Peyer's patch (tissue), 4 donors: Measurements from ENCODE around the gene CREB3L1. TPM values are rescaled to one million over a fixed set of nuclear protein-coding genes. Genes with fewer than 3 reads are reported as not detected.

Experiments used
- DNase-seq, 3 donors: peaks; one replicate each; pipeline ENCODE4 v3.0.0-alpha.2; 2017 to 2019
- H3K27ac ChIP-seq, 4 donors: fragments of 200-600 bp; sonication (generic); one replicate each; pipeline ENCODE4 v1.5.1; 2016 to 2019
- H3K27me3 ChIP-seq, 2 donors: fragments of 200-600 bp; sonication (generic); one replicate each; pipeline ENCODE4 v1.5.1; 2019
- H3K36me3 ChIP-seq, 3 donors: fragments of 200-600 bp; sonication (generic); one replicate each; pipeline ENCODE4 v1.5.1; 2016 to 2019
- H3K4me1 ChIP-seq, 4 donors: fragments of 200-600 bp; sonication (generic); one replicate each; pipeline ENCODE4 v1.5.1; 2016 to 2019
- H3K4me3 ChIP-seq, 4 donors: fragments of 200-600 bp; sonication (generic); 1 replicate in 3 of 4; 2 replicates in 1 of 4; pipeline ENCODE4 v1.5.1; 2016 to 2019; ENCODE audit warnings: mild to moderate bottlenecking in 1 of 4
- H3K9me3 ChIP-seq, 4 donors: fragments of 200-600 bp; sonication (generic); one replicate each; pipeline ENCODE4 v1.5.1; 2016 to 2019; ENCODE audit warnings: mild to moderate bottlenecking in 1 of 4
- CTCF ChIP-seq, 6 experiments: fragments of 450-650 bp in 4 of 6; fragments of 200-600 bp in 2 of 6; sonication (generic) in 1 of 6; IDR thresholded peaks; one replicate each; pipeline ENCODE4 v1.5.1; 2017 to 2019; ENCODE audit warnings: antibody characterized with exemption in 6 of 6, mild to moderate bottlenecking in 3 of 6, moderate library complexity in 1 of 6
- POLR2A ChIP-seq, 2 donors: fragments of 450-650 bp; IDR thresholded peaks; one replicate each; pipeline ENCODE4 v1.5.1; 2017; ENCODE audit warnings: antibody characterized with exemption in 2 of 2, mild to moderate bottlenecking in 2 of 2, moderate library complexity in 2 of 2
- total RNA-seq, 4 donors: library from RNA; depleted of rRNA; stranded (reverse); fragments of >200 nt; gene quantifications; one replicate each; pipeline ENCODE4 v1.1.0, GENCODE V29; 2016

The CREB3L1 gene
- total RNA-seq, 4 donors from 2014 or later = 13.2 to 50.6 (median 30.3) TPM

DNA sequence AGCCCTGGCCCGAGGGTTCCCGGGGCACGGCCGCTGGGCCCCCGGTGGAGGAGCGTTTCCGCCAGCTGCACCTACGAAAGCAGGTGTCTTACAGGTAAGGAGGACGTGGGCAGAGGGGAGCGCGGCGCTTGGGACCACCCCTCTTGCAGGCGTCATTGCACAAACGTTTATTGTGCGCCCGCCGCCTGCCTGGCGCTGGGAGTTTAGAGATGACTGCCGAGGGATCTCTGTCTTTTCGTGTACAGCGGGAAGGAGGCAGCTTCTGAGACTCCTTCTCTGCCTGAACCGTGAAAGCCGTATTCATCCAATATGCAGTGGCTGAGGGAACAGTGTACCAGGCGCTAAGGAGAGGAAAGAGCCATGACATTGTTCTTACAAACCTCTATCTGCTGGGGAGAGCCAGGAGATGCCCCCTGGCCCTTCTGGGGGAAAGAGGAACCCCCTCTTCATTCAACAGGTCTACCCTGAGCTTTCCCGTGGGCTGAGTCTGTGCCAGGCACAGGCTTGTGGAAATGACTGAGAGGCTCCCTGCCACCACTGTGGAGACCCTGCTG is 56.0 kb downstream of the CREB3L1 start:
- TF ChIP-seq POLR2A (IDR thresholded peaks at IDR 0.05) = no peak
- TF ChIP-seq CTCF (IDR thresholded peaks at IDR 0.05) = no peak
- H3K36me3 ChIP-seq = no peaks in the 10 kb centered on the region
- peaks cover 4 to 16% (median 11%) of the 10 kb centered on the region in 4 donors for H3K4me1 ChIP-seq
- no peaks in the 10 kb centered on the region for H3K9me3 ChIP-seq
- DNase-seq = no peak
- peak overlapping the region; percentile 27 to 56 (median 52) for H3K4me3 ChIP-seq
- peak overlapping the region in 1 of 4 donors; percentile 49 for H3K27ac ChIP-seq
- H3K27me3 ChIP-seq = peaks cover 0 to 19% of the 10 kb centered on the region in 2 donors

DNA sequence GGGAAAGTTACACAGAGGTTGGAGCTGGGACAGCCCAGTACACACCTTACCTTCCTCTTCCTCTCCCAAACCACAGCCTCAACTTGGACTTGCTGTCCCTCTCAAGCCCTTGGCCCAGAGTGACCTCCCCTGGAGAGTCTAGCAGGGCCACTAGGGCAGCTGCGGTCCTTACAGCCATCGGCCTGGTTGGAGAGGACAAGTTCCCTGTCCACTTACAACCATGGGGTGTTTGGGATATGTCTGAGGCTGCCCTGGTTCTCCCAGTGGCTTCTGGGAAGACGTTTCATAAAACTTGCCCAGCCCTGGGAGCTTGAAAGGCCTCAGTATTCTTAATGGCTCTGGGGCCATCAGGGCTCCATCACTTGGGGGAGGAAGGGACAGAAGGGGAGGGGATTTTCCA is 56.7 kb downstream of the CREB3L1 start:
- Histone ChIP-seq H3K4me1 (peaks cover 4 to 16% (median 11%) of the 10 kb centered on the region in 4 donors), H3K27me3 (peaks cover 0 to 19% of the 10 kb centered on the region in 2 donors), H3K9me3 (no peaks in the 10 kb centered on the region), H3K36me3 (no peaks in the 10 kb centered on the region), H3K27ac (no peak overlapping the region), H3K4me3 (no peak overlapping the region)
- no peak for TF ChIP-seq POLR2A (IDR thresholded peaks at IDR 0.05)
- TF ChIP-seq CTCF (IDR thresholded peaks at IDR 0.05) = no peak
- no peak for DNase-seq

GRCh38 chr11:46335271-46335670 is 57.8 kb downstream of the CREB3L1 start:
- peaks cover 4 to 16% (median 11%) of the 10 kb centered on the region in 4 donors for H3K4me1 ChIP-seq
- no peak for DNase-seq
- no peak overlapping the region for H3K4me3 ChIP-seq
- H3K27me3 ChIP-seq = peaks cover 0 to 19% of the 10 kb centered on the region in 2 donors
- H3K36me3 ChIP-seq = no peaks in the 10 kb centered on the region
- no peak overlapping the region for H3K27ac ChIP-seq
- TF ChIP-seq CTCF (IDR thresholded peaks at IDR 0.05) (no peak), POLR2A (IDR thresholded peaks at IDR 0.05) (no peak)
- H3K9me3 ChIP-seq = no peaks in the 10 kb centered on the region

DNA sequence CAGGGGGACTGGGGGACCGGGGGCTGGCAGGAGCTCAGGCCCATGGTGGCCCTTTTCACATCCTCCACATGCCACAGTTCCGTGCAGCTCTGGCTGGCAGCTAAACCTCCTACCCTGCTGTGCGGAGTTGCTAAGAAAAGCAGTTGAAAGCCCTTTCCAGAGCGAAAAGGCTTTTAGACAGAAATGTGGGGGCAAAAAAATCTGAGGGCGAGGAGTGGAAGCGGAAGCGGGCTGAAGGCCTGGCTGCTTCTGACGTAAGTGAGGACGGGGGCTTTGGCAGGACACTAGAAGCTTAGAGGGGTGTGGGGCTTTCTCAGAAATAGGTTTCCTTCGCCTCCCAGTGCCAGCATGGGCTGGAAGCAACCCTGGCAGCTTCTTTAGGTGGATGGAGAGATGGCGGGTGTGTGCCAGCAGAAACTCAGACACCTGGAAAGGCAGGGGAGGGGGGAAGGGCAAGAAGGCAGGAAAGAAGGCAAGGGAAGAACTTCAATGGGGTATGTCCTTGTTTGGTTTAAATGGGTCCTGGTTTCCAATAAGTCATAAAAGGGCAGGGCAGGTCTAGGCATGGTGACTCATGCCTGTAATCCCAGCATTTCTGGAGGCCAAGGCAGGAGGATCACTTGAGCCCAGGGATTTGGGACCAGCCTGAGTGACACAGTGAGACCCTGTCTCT is 58.6 kb downstream of the CREB3L1 start:
- DNase-seq = no peak
- Histone ChIP-seq H3K4me3 (no peak overlapping the region), H3K9me3 (no peaks in the 10 kb centered on the region), H3K27me3 (peaks cover 0 to 19% of the 10 kb centered on the region in 2 donors), H3K27ac (no peak overlapping the region), H3K36me3 (no peaks in the 10 kb centered on the region), H3K4me1 (peaks cover 4 to 16% (median 11%) of the 10 kb centered on the region in 4 donors)
- TF ChIP-seq POLR2A (IDR thresholded peaks at IDR 0.05) = no peak
- TF ChIP-seq CTCF (IDR thresholded peaks at IDR 0.05) = no peak

- Histone ChIP-seq H3K36me3 (no peaks in the 10 kb centered on the region), H3K4me3 (no peak overlapping the region), H3K27me3 (peaks cover 0 to 19% of the 10 kb centered on the region in 2 donors), H3K27ac (no peak overlapping the region), H3K9me3 (no peaks in the 10 kb centered on the region), H3K4me1 (peaks cover 4 to 16% (median 11%) of the 10 kb centered on the region in 4 donors)
- DNase-seq = no peak
- TF ChIP-seq CTCF (IDR thresholded peaks at IDR 0.05) (no peak), POLR2A (IDR thresholded peaks at IDR 0.05) (no peak)
These were observed 59.2 kb downstream of the CREB3L1 start for GRCh38 chr11:46336563-46337180.
